B cell (primary cell): Measurements from ENCODE around the gene PPM1M. TPM values are rescaled to one million over a fixed set of nuclear protein-coding genes. Genes with fewer than 3 reads are reported as not detected.

Experiments
- ATAC-seq: fragments of 200-7000 bp; cut with Tn5 transposase; one replicate; pipeline ENCODE4 v1.10.0; 2021; ENCODE audit warnings: low read depth, mild to moderate bottlenecking, moderate number of reproducible peaks, moderate library complexity
- CTCF ChIA-PET: fragments of 350-600 bp; sonication (Branson Sonifier 250); formaldehyde crosslinking; loops from one replicate; lab custom pipeline; 2021; ENCODE audit warnings: antibody characterized with exemption, inconsistent platforms; lab: Charles Lee
- POLR2A ChIA-PET: fragments of 350-600 bp; sonication (Branson Sonifier 250); formaldehyde crosslinking; loops from one replicate; lab custom pipeline; 2021; ENCODE audit warnings: antibody characterized with exemption; lab: Charles Lee
- DNase-seq: peaks from one replicate; pipeline ENCODE4 v3.0.0; 2013
- H2AFZ ChIP-seq: 2 replicates; pipeline ENCODE4 v1.6.1; 2012; ENCODE audit warnings: mild to moderate bottlenecking, low read depth, low read length; ENCODE audit not compliant: insufficient read depth, poor library complexity, severe bottlenecking
- H3K27ac ChIP-seq, 2 donors: 1 replicate in 1 of 2; 2 replicates in 1 of 2; pipeline ENCODE4 v1.5.1; 2012 to 2013; ENCODE audit warnings: low read length in 2 of 2, mild to moderate bottlenecking in 2 of 2, moderate library complexity in 1 of 2
- H3K27me3 ChIP-seq, 4 experiments: fragments of 200-600 bp in 1 of 4; sonication (generic) in 1 of 4; replicated peaks in 1 of 4; 1 replicate in 2 of 4; 2 replicates in 2 of 4; pipeline versions ENCODE4 v1.6.1 to v1.7.0; 2013 to 2016; ENCODE audit warnings: low read length in 3 of 4, mild to moderate bottlenecking in 2 of 4, mixed read lengths in 1 of 4, moderate library complexity in 1 of 4; ENCODE audit not compliant: insufficient read depth in 4 of 4, control insufficient read depth in 3 of 4; ENCODE audit errors: control extremely low read depth in 1 of 4
- H3K36me3 ChIP-seq, 2 experiments: replicated peaks in 1 of 2; 1 replicate in 1 of 2; 2 replicates in 1 of 2; pipeline versions ENCODE4 v1.6.1 to v1.7.1; 2013; ENCODE audit warnings: low read length in 1 of 2; ENCODE audit not compliant: insufficient read depth in 2 of 2, control insufficient read depth in 1 of 2; ENCODE audit errors: control extremely low read depth in 1 of 2, extremely low read depth in 1 of 2
- H3K4me1 ChIP-seq, 2 donors: fragments of 200-600 bp in 1 of 2; sonication (generic) in 1 of 2; 1 replicate in 1 of 2; 2 replicates in 1 of 2; pipeline versions ENCODE4 v1.5.1 to v1.6.1; 2013 to 2017; ENCODE audit warnings: low read length in 2 of 2; ENCODE audit not compliant: control insufficient read depth in 2 of 2, insufficient read depth in 2 of 2
- H3K4me2 ChIP-seq: replicated peaks from 2 replicates; pipeline ENCODE3; 2012; ENCODE audit warnings: mild to moderate bottlenecking, low read depth, low read length; ENCODE audit not compliant: poor library complexity, severe bottlenecking
- H3K4me3 ChIP-seq, 5 experiments: fragments of 200-600 bp in 1 of 5; sonication (generic) in 1 of 5; 1 replicate in 3 of 5; 2 replicates in 2 of 5; pipeline versions ENCODE4 v1.5.1 to v1.7.0; 2011 to 2016; ENCODE audit warnings: low read length in 4 of 5, mild to moderate bottlenecking in 4 of 5, low read depth in 2 of 5, control low read depth in 1 of 5, moderate library complexity in 1 of 5; ENCODE audit not compliant: insufficient read depth in 1 of 5; ENCODE audit errors: control extremely low read depth in 1 of 5, extremely low read depth in 1 of 5
- H3K79me2 ChIP-seq: fragments of 200-600 bp; sonication (generic); one replicate; pipeline ENCODE4 v1.6.0; 2016; ENCODE audit warnings: low read length; ENCODE audit not compliant: control insufficient read depth, insufficient read depth
- H3K9ac ChIP-seq: fragments of 200-600 bp; sonication (generic); 2 replicates; pipeline ENCODE4 v1.6.1; 2017; ENCODE audit warnings: mild to moderate bottlenecking, low read length, moderate library complexity
- H3K9me3 ChIP-seq, 3 donors: one replicate each; pipeline versions ENCODE4 v1.6.1 to v1.7.1; 2013; ENCODE audit warnings: low read length in 2 of 3; ENCODE audit not compliant: control insufficient read depth in 2 of 3, insufficient read depth in 1 of 3; ENCODE audit errors: control extremely low read depth in 1 of 3
- H4K20me1 ChIP-seq: 2 replicates; pipeline ENCODE4 v1.6.0; 2012; ENCODE audit warnings: mild to moderate bottlenecking, low read length; ENCODE audit not compliant: insufficient read depth, control insufficient read depth, poor library complexity, severe bottlenecking
- H3K27ac Mint-ChIP-seq: one replicate; pipeline ENCODE4 v1.8.0; 2021; ENCODE audit warnings: mixed read lengths
- H3K27me3 Mint-ChIP-seq: one replicate; pipeline ENCODE4 v1.8.0; 2021; ENCODE audit warnings: mixed read lengths
- H3K4me1 Mint-ChIP-seq: one replicate; pipeline ENCODE4 v1.8.0; 2021; ENCODE audit warnings: mixed read lengths
- H3K4me3 Mint-ChIP-seq: one replicate; pipeline ENCODE4 v1.8.0; 2021; ENCODE audit warnings: mixed read lengths
- H3K9me3 Mint-ChIP-seq: one replicate; pipeline ENCODE4 v1.8.0; 2022; ENCODE audit warnings: mixed read lengths; ENCODE audit not compliant: insufficient read depth
- CTCF ChIP-seq: fragments of 200-600 bp; IDR thresholded peaks from one replicate; pipeline ENCODE4 v1.8.0; 2022; ENCODE audit warnings: antibody characterized with exemption, mild to moderate bottlenecking
- EZH2 ChIP-seq: IDR thresholded peaks from 2 replicates; pipeline ENCODE4 v1.6.1; 2012; ENCODE audit warnings: borderline replicate concordance, low read depth, mild to moderate bottlenecking, moderate library complexity, low read length; ENCODE audit not compliant: insufficient read depth, poor library complexity, severe bottlenecking
- WGBS: methylation state at CpG from one replicate; pipeline ENCODE4 v1.1.5; 2013; ENCODE audit warnings: missing lambda C conversion rate; ENCODE audit not compliant: insufficient coverage; 5-methylcytosine and 5-hydroxymethylcytosine counted together
- intact Hi-C: fragments of 100-400 bp; cut with micrococcal nuclease; formaldehyde crosslinking; loops from one replicate; pipeline ENCODE4 v1.10.0; 2022
- polyA plus RNA-seq: library from polyadenylated mRNA; depleted of rRNA; stranded (reverse); fragments of >200 nt; gene quantifications from 2 replicates; pipeline ENCODE4 v1.2.3, GENCODE V29; 2012
- total RNA-seq, 2 donors: library from RNA; stranded (reverse); fragments of 120-200 nt in 1 of 2; gene quantifications; 1 replicate in 1 of 2; 2 replicates in 1 of 2; pipeline versions ENCODE4 v1.2.3 to v1.2.4, GENCODE V29; 2013 to 2022

Gene PPM1M
- total and polyA plus RNA-seq, 2 donors (not counting 1 experiment from before 2014, with no cell fraction given), result 45.0 to 65.2 TPM

DNA sequence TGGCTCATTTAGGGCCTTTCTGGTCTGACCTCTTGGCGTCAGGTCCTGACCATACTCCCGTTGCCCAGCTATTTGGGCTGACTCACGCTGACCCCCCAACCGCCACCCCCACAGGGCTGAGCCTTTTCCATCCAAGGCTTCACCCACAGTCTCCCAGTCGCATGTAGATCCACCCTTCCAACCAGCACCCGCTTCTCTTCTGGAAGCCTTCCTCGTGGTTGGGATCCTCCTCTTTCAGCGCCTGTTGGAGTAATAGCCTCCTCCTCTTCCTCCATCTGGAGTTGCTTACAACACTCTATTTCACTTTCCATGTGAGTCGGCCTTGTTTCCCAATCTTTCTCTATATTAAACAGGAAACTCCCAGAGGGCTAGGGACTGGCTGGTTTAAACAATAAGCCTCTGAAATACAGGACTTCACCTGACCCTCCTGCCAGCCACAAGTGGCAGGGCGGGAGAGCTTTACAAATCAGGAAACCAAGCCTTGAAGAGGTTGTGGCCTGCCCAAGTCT, 49.7 kb upstream of the PPM1M start:
- ChIA-PET POLR2A (no interaction called here), CTCF (interaction anchor here (0.9 to 1.8 kb wide), 3 partner anchors 14 to 39 kb away, joined by 3 to 6 read pairs (median 3); partner anchors contain the start of gene TLR9)
- ATAC-seq (no peak), DNase-seq (no peak)
- Mint-ChIP-seq H3K27me3 (no peaks in the 10 kb centered on the region), H3K9me3 (no peaks in the 10 kb centered on the region), H3K4me1 (peaks cover 26% of the 10 kb centered on the region), H3K4me3 (no peak overlapping the region), H3K27ac (no peak overlapping the region)
- WGBS, result 95% methylated on average over 9 of the region's 10 CpGs
- intact Hi-C loops, result no loop called here
- Histone ChIP-seq H3K9me3 (no peaks in the 10 kb centered on the region), H3K9ac (no peak overlapping the region), H3K4me1 (peaks cover 15 to 25% of the 10 kb centered on the region in 2 donors), H3K36me3 (peaks cover 0 to under 1% of the 10 kb centered on the region in 2 experiments), H2AFZ (no peak overlapping the region), H3K79me2 (peaks cover 26% of the 10 kb centered on the region), H3K4me2 (no peak overlapping the region), H3K27me3 (no peaks in the 10 kb centered on the region), H3K27ac (no peak overlapping the region), H4K20me1 (no peaks in the 10 kb centered on the region), H3K4me3 (no peak overlapping the region)
- no peak for TF ChIP-seq CTCF
- no peak for TF ChIP-seq EZH2

DNA sequence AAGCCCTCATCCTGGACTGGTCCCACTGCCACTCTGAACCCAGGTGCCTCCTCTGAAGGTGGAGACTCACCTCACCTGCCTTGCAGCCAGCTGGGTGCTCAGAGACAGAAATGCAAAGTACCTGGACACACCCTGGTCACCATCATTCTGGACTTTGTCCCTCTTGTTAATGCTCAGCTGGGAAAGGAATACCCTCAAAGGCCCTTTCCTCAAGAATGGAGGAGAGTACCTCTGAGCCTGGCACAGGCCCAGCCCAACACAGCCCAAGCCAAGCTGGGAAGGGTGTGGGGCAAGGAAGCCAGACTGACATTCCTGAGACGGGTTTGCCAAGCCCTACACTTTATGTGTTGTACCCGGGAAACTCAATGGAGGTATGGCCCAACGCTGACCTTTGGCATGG, 48.6 kb upstream of the PPM1M start:
- Mint-ChIP-seq H3K4me1 (peaks cover 33% of the 10 kb centered on the region), H3K27me3 (no peaks in the 10 kb centered on the region), H3K9me3 (no peaks in the 10 kb centered on the region), H3K27ac (peak overlapping the region; percentile 88), H3K4me3 (peak overlapping the region; percentile 92)
- no peaks in the 10 kb centered on the region for H3K9me3 ChIP-seq
- H4K20me1 ChIP-seq, result no peaks in the 10 kb centered on the region
- H3K4me1 ChIP-seq, result peaks cover 15 to 25% of the 10 kb centered on the region in 2 donors
- H3K27ac ChIP-seq, result no peak overlapping the region
- ChIA-PET CTCF (interaction anchor here (1.8 to 1.9 kb wide), 3 partner anchors 13 to 29 kb away, joined by 3 to 6 read pairs (median 6); partner anchors contain the start of gene TLR9), POLR2A (interaction anchor here (0.6 to 1.1 kb wide), 3 partner anchors 37 to 339 kb away, joined by 3 to 11 read pairs (median 6); partner anchors contain the start of genes ABHD14B and UQCC5)
- no peaks in the 10 kb centered on the region for H3K27me3 ChIP-seq
- peak overlapping the region; percentile 94 for H2AFZ ChIP-seq
- TF ChIP-seq EZH2 (no peak), CTCF (no peak)
- intact Hi-C loops, result loop anchor here (1.0 kb wide), 1 partner anchor 255 kb away; the partner anchor contains the start of gene PARP3
- 93% methylated on average over 3 of the region's 3 CpGs for whole genome bisulfite sequencing
- peak overlapping the region; percentile 85 for H3K4me2 ChIP-seq
- no peak overlapping the region for H3K9ac ChIP-seq
- peaks cover 26% of the 10 kb centered on the region for H3K79me2 ChIP-seq
- H3K36me3 ChIP-seq, result peaks cover 0 to 7% of the 10 kb centered on the region in 2 experiments
- no peak overlapping the region for H3K4me3 ChIP-seq
- ATAC-seq (no peak), DNase-seq (no peak)
